ENCODE results near the gene PDE4C.
A peak's percentile ranks its signal among the peaks of the same experiment; 100 is the strongest.

PDE4C gene

DNA sequence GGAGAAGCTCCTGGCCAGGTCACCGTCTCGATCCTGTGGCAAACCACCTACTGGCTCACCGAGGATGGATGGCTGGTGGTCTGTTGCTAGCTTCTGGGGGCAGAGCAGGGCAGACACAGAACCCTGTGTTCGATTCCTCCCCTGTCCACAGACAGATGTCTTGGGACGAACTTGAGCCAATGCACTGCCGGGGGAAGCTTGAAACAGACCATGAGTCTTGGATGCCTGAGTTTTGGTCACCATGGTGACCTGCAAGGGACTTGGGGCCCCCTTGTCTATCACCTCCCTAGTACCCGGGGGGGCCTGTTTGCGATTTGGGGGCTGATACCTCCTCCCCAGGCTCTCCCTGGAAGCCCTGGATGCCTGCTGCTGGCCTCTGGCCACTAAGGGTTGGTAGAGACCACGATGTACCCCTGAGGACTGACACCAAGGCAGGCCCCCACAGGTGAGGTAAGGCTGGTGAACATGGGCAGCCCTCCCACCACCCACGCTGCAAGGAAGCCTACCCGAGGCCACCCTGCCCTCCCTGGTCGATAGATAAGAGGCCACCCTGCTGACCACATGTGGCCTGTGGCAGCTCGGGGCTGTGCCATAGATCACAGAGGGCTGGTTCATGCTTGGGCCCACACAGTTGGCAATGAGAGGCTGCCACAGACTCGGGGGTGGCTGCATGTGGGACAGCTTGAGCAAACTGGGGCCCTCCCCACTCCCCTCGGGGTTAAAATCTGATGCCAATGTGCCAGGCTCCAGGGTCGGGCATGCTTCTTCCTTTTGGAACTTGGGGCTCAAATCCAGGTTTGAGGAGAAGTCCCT lies 37.3 kb upstream of the PDE4C start:
- DNase-seq (ENCODE audit: low read depth in 1 of 2, low spot score in 1 of 2) = no peak
- in situ Hi-C loops (cut with HindIII; ENCODE audit: low pct_unique_long_range_greater_than_20kb, low sequenced_read_pairs) = no loop called here
- TF ChIP-seq JUND (IDR thresholded peaks at IDR 0.05; ENCODE audit: low read depth) = no peak

DNA sequence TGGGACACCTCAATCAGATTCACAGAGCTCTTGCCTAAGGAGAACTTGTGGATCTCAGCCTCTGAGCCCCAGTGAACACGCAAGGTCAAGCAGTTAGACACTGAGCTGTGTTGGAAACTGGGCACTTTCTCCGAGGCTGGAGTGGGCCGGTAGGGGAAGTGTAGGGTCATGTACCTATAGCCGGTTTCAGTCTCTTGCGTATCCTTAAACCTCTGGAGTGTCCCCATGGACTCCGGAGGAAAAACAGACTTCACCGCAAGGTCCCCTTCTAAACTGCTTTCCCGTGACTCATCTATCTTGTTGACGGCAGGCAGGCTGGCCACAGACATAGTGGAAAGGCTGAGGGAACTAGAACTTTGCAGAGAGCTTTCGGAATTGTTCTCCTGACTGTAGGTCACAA lies 36.7 kb upstream of the PDE4C start:
- TF ChIP-seq JUND (IDR thresholded peaks at IDR 0.05; ENCODE audit: low read depth) = no peak
- no peak for DNase-seq (ENCODE audit: low read depth in 1 of 2, low spot score in 1 of 2)
- in situ Hi-C loops (cut with HindIII; ENCODE audit: low pct_unique_long_range_greater_than_20kb, low sequenced_read_pairs) = no loop called here

DNA sequence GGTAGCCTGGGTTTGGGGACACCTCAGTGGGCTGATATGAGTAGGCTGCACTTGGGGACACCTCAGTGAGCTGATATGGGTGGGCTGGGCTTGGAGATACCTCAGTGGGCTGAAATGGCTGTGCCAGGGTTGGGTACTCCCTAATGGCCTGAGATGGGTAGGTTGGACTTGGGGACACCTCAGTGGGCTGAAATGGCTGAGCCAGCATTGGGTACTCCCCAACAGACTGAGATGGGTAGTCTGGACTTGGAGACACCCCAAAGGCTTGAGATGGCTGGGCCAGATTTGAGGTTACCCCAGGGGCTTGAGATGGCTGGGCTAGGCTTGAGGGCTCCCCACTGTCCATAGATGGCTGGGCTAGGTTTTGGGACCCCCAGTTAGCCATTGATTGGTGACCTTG lies 35.9 kb upstream of the PDE4C start:
- no peak for TF ChIP-seq JUND (IDR thresholded peaks at IDR 0.05; ENCODE audit: low read depth)
- no peak for DNase-seq (ENCODE audit: low read depth in 1 of 2, low spot score in 1 of 2)
- in situ Hi-C loops (cut with HindIII; ENCODE audit: low pct_unique_long_range_greater_than_20kb, low sequenced_read_pairs) = no loop called here

DNA sequence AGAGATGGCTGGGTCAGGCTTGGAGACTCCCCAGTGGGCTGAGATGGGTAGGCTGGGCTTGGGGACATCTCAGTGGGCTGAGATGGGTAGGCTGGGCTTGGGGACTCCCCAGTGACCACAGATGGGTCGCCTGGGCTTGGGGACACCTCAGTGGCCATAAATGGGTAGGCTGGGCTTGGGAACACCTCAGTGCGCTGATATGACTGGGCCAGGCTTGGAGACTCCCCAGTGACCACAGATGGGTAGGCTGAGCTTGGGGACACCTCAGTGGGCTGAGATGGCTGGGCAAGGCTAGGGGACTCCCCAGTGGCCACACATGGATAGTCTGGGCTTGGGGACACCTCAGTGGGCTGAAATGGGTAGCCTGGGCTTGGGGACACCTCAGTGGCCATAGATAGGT lies 35.2 kb upstream of the PDE4C start:
- no peak for TF ChIP-seq JUND (IDR thresholded peaks at IDR 0.05; ENCODE audit: low read depth)
- DNase-seq (ENCODE audit: low read depth in 1 of 2, low spot score in 1 of 2) = no peak
- in situ Hi-C loops (cut with HindIII; ENCODE audit: low pct_unique_long_range_greater_than_20kb, low sequenced_read_pairs) = no loop called here

DNA sequence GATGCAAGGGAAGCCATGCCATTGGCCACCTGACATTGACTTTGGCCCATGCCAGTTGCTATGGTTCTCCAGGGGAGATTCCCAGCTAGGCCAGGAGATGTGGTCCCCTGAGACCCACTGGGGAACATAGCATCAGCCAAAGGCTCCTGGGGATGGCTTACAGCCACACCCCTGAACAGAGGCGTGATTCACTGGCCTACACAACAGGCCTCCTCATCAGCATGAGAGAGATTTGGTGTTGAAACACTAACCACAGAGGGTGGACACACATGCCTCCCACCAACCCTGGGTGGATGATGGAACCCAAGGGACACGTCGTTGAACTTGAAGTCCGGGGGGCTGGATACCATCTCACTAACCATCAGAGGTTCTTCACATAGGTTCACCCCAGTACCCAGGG lies 33.7 kb upstream of the PDE4C start:
- in situ Hi-C loops (cut with HindIII; ENCODE audit: low pct_unique_long_range_greater_than_20kb, low sequenced_read_pairs) = no loop called here
- TF ChIP-seq JUND (IDR thresholded peaks at IDR 0.05; ENCODE audit: low read depth) = no peak
- no peak for DNase-seq (ENCODE audit: low read depth in 1 of 2, low spot score in 1 of 2)

DNA sequence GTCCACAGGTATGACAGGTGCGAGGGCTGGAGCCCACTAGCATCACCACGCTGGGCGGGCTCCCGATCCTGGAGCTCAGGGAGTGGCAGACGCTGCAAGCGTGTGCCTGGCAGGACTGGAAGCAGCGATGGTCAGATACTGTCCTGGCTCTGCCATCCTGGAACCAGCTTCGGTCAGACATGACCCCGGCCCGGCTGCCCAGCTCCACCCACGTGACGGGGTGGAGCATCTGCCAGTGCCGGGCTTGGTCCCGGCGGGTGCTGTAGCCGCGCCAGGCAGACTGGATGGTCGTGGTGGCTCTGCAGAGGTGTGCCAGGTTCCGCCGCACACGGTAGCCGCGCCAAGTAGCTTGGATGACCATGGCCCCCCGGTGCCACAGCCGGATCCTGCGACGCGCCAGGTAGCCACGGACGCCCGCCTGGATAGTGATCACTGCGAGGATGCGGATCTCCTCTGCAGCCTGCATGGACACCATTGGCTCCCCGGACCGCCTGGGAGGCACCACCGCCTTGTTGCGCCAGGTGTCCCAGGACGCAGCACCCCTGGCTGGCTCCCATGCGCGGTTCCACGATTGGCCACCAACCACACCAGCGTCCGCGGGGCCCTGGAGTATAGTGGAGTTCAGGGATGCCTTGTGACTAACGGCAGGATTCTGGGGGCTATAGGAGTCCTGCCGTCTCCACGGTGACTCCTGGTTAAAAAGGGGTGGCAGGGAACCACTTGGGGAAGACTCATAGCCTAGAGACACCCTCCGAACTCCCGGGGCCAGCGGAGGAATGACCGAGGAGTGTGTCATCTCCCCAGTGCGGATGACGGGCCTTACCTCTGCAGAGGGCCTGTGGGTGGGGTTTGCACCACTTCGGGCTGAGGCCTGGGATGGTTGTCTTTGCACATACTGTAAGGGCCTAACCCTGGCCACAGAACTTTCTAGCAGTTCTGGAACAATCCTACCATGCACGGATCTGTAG lies 31.5 kb upstream of the PDE4C start:
- TF ChIP-seq JUND (IDR thresholded peaks at IDR 0.05; ENCODE audit: low read depth) = no peak
- no peak for DNase-seq (ENCODE audit: low read depth in 1 of 2, low spot score in 1 of 2)
- in situ Hi-C loops (cut with HindIII; ENCODE audit: low pct_unique_long_range_greater_than_20kb, low sequenced_read_pairs) = no loop called here

DNA sequence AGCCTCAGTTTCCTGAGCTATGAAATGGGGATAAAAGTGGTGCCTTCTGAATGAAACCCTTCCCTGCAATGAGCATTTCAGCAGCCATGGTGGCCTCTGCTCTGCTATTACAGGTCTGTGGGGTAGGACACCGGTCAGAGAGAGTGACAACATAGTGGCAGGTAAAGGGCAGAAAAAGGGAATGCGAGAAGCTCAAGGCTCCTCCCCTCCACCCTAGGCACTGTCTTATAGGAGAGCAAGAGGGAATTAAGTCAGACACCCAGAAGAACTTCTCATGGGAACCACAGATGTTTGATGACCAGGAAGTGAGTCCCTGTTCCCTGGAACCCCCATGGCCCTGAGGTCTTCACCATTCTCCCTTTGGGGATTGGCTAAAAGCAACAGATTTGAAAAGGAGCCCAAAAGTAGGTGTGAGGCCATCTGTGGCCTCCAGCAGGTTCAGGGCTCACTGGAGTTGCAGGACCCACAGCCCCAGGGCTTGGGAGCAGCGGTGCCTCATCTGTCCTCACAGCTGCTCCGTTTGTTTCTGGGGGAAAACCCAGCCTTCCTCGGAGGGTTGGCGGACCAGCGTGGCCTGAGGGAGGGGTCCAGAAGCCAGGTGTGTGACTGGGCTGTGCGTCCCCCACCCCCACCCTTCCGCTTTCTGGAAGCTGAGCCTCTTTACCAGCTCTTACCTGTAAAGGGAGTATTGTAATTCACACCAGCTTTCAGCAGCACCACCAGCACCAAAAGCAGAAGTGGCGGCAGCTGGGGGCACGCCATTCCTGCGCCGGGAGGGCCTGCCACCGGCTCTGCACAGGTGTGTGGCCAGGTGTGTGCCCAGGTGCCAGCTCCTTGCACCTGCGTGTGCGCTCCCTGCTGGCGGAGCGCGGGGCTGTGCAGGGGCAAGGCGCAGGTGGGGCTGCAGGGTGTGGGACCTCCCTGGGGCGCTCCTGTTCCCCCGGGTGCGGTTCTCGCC lies 28.6 kb upstream of the PDE4C start:
- no peak for DNase-seq (ENCODE audit: low read depth in 1 of 2, low spot score in 1 of 2)
- no peak for TF ChIP-seq JUND (IDR thresholded peaks at IDR 0.05; ENCODE audit: low read depth)
- in situ Hi-C loops (cut with HindIII; ENCODE audit: low pct_unique_long_range_greater_than_20kb, low sequenced_read_pairs) = no loop called here

DNA sequence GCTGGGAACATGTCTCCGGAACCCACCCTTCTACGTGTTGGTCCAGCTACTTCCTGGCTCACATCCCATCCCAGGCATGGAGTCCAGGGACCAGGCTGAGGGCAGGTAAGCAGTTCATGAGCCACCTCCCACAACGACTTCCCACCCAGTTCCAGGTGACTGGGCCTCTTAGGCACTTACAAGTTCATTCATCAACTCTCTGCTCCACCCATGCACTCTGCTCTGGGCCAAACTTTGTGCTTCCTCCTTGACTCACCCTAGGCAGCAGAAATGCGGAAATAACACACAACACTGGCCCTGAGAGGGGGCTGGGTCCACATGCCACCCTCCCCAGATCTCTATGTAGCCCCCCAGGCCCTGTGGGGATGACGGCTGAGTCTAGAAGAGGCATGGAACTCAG lies 27.5 kb upstream of the PDE4C start:
- in situ Hi-C loops (cut with HindIII; ENCODE audit: low pct_unique_long_range_greater_than_20kb, low sequenced_read_pairs) = no loop called here
- DNase-seq (ENCODE audit: low read depth in 1 of 2, low spot score in 1 of 2) = no peak
- TF ChIP-seq JUND (IDR thresholded peaks at IDR 0.05; ENCODE audit: low read depth) = no peak

DNA sequence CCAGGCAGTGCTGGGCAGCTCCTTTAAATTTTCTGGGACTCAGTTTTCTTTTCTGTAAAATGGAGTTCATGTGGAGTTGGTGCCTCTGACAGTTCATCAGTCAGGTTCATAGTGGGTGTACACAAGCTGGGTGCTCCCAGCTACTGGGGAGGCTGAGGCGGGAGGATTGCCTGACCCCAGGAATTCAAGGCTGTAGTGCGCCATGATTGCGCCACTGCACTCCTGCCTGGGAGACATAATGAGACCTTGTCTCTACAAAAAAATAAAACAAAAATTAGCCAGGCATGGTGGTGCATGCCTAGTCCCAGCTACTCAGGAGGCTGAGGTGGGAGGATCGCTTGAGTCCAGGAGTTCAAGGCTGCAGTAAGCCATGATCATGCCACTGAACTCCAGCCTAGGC lies 26.9 kb upstream of the PDE4C start:
- TF ChIP-seq JUND (IDR thresholded peaks at IDR 0.05; ENCODE audit: low read depth) = no peak
- no peak for DNase-seq (ENCODE audit: low read depth in 1 of 2, low spot score in 1 of 2)
- in situ Hi-C loops (cut with HindIII; ENCODE audit: low pct_unique_long_range_greater_than_20kb, low sequenced_read_pairs) = no loop called here

DNA sequence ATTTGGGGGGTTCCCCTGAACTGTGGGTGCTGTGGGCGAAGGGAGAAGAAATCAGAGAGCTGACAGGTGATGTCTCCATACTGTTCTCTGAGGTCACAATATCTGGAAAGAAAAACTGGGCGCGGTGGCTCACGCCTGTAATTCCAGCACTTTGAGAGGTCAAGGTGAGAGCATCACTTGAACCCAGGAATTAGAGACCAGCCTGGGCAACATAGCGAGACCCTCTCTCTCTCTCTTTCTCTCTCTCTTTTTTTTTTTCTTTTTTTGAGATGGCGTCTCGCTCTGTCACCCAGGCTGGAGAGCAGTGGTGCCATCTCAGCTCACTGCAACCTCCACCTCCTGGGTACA lies 26.1 kb upstream of the PDE4C start:
- no peak for DNase-seq (ENCODE audit: low read depth in 1 of 2, low spot score in 1 of 2)
- in situ Hi-C loops (cut with HindIII; ENCODE audit: low pct_unique_long_range_greater_than_20kb, low sequenced_read_pairs) = no loop called here
- no peak for TF ChIP-seq JUND (IDR thresholded peaks at IDR 0.05; ENCODE audit: low read depth)

DNA sequence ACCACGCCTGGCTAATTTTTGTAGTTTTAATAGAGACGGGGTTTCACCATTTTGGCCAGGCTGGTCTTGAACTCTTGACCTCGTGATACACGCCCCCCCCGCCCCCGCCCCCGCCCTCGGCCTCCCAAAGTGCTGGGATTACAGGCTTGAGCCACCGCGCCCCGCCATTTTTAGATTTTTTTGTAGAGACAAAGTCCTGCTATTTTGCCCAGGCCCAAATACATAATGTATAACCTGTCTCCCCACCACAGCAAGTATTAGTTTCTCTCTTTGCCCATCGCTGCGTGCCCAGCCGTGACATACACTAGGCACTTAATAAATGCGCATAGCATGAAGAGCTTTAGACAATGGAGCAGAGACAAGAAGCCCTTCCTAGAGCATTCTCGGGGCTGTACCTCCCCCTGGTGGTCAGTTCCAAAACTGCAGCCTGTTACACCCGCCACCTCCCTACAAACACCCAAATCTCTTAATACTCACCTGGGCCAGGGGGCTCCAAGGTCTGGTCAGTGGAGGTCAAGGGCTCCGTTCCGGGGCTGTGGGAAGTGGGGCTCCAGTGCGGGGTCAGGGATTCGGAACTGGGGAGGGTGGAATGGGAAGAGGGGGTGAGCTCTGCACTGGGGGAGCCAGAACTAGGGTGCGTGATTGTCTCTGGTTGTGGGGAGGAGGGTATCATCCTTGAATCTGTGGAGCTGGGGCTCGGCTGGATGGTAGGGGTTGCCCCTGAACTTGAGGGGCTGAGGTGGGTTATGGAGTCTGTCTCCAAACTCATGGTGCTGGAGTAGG lies 25.5 kb upstream of the PDE4C start:
- in situ Hi-C loops (cut with HindIII; ENCODE audit: low pct_unique_long_range_greater_than_20kb, low sequenced_read_pairs) = no loop called here
- no peak for TF ChIP-seq JUND (IDR thresholded peaks at IDR 0.05; ENCODE audit: low read depth)
- peak; percentile 60 to 70 for DNase-seq (ENCODE audit: low read depth in 1 of 2, low spot score in 1 of 2)

DNA sequence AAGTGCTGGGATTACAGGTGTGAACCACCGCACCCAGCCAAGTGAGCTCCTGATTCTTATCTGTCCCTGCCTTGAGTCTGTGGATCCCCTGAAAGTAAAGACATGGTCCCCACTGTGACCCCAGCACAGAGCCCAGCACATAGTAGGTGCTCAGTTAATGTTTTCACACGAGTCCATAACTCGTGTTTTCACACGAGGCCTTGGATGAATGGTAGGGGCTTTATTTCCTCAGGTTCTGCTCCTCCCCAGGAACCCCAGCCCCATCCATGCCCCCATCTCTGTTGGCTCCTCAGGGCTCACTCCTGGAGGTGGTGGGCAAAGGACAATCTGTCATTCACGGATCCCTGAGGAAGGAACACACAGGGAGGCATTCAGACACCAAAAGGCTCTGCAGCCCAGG lies 23.6 kb upstream of the PDE4C start:
- DNase-seq (ENCODE audit: low read depth in 1 of 2, low spot score in 1 of 2) = no peak
- in situ Hi-C loops (cut with HindIII; ENCODE audit: low pct_unique_long_range_greater_than_20kb, low sequenced_read_pairs) = no loop called here
- TF ChIP-seq JUND (IDR thresholded peaks at IDR 0.05; ENCODE audit: low read depth) = no peak

All from T47D (cell line).